ENCODE measurements around the gene RABGAP1.

RABGAP1 gene

GRCh38 chr9:123087359-123087888, 146.6 kb downstream of the RABGAP1 start:
- no peak for DNase-seq

GRCh38 chr9:123089040-123089439, 148.2 kb downstream of the RABGAP1 start:
- no peak for DNase-seq

GRCh38 chr9:123089790-123090189, 149.0 kb downstream of the RABGAP1 start:
- DNase-seq: no peak

DNA sequence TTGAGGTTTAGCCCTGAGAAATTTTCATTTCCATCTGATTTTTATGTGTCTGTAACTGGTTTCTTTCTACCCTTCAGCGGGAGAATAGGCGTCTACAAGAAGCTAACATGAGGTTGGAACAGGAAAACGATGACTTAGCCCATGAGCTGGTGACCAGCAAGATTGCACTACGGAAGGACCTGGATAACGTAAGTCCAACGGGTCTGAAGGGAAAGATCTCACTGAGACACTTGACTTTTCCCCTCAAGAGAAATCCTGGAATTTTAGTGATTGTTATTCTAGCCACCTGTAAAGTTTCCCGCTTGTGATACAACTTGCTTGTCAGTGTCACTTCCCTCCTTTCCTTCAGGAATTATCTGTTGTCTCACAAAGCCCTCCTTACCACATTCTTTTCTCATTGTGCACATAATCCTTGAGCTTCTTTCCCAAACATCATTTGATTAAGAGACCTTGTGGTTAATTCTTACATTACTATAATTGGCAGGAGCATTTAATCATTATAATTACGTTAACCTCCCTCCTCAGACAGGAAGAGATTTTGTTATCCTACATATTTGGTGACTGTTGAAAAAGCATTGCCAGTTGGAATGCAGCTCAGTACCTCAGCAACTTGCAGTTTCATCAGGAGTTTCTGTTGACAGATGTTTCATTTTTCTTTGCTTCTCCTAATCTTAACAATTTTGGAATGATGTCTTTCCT, 149.5 kb downstream of the RABGAP1 start:
- DNase-seq: no peak

- DNase-seq: no peak
These were observed 150.1 kb downstream of the RABGAP1 start for GRCh38 chr9:123090956-123091355.

GRCh38 chr9:123091459-123091858, 150.6 kb downstream of the RABGAP1 start:
- no peak for DNase-seq

DNA sequence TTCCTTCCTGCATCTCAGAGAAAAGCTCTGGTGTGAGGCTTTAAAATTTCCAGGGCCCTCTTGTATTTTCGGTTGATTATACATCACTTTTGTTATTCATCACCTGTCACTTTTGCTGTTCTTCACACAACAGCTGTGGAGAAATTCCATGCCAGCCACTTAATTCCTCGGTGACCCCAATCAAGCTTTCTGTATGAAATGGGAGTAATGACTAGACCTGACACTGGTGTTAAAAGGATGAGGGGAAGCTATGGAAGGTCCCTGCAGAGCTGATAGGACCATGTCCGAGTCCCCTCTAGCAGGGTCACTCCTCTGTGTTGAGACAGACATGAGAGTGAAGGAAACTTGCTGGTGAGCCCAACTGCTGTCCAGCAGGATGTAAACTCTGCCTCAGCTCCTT, 152.3 kb downstream of the RABGAP1 start:
- no peak for DNase-seq

- DNase-seq: no peak
These were observed 156.2 kb downstream of the RABGAP1 start for GRCh38 chr9:123096987-123097386.

GRCh38 chr9:123097430-123098095, 156.7 kb downstream of the RABGAP1 start:
- no peak for DNase-seq

DNA sequence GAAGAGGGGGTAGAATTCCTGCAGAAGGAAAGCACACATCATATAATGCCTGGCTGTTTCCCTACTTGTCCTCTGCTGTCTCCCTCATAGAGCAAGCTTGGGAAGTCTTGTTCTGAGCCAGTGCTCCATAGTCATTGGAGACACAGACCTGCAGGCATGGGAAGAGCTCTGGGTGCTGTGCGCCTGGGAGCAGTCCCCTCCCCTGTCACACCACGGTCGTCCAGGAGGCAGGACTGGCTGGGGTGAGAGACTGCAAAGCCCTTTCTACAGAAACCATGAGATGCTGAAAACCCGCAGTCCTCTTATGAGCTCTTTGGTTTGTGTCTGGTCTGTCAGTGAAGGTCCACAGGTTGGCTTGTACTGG, 157.3 kb downstream of the RABGAP1 start:
- DNase-seq: no peak

- no peak for DNase-seq
These were observed 158.2 kb downstream of the RABGAP1 start for GRCh38 chr9:123099042-123099441.

- DNase-seq: no peak
These were observed 158.7 kb downstream of the RABGAP1 start for GRCh38 chr9:123099548-123099947.

- DNase-seq: no peak
These were observed 161.7 kb downstream of the RABGAP1 start for GRCh38 chr9:123102375-123103113.

- no peak for DNase-seq
These were observed 164.0 kb downstream of the RABGAP1 start for GRCh38 chr9:123104807-123105206.

- DNase-seq: no peak
These were observed 164.7 kb downstream of the RABGAP1 start for GRCh38 chr9:123105490-123105889.

DNA sequence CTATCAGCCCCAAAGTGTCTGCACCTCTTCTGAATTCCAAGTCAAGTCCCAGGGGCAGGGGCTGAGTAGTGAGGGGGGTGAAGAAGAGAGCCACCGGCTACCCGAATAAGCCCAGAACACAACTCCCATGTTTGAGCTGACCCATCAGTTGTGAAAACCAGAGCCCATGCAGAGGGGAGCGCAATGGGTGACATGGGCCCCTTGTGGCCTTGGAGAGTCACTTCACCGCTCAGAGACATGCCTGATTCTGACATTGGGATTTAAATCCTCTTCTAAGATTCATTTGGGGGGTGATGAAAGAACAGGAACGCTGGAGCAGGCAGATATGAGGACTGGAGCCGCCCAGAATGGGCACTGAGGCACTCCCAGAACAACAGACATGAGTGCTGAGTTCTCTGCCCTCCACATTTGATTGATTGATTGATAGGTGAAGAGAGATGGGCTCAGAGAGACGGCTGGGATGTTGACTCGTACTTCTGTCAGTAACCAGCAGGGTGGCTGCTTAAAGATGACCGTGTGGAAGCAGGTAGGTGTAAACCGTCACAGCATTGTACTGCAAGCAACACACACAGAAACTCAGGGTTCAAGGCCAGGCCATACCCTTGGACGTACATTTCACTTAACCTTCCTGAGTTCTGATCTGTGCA, 166.9 kb downstream of the RABGAP1 start:
- no peak for DNase-seq

- no peak for DNase-seq
These were observed 168.2 kb downstream of the RABGAP1 start for GRCh38 chr9:123108976-123109375.

GRCh38 chr9:123109540-123110279, 168.9 kb downstream of the RABGAP1 start:
- DNase-seq: no peak

DNA sequence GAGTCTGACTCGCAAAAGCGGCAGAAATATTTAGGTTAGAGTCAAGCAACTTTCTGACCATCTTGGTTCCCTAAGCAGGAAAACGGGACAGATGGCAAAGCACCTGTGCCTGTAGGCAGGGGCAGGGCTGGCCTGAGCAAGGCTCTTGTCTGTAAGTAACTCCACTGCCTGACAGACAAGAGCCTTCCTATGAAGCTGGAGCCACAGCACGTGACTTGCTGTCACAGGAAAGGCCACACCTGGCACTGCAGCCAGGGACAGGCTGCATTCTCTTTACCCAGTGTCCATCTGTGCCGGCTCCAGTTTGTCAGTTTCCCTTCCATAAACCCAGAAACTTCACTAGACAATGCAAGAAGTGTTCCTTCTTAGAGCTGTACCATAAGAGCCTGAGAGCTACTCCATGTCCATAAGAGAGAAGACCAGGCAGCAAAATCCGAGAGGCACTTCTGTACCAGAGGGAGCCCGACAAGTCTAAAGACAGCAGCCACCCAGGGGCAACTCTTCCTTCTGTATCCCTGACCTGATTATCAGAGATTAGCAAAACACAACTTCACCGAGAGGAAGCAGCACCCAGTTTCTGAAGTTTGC, 170.7 kb downstream of the RABGAP1 start:
- DNase-seq: no peak

DNA sequence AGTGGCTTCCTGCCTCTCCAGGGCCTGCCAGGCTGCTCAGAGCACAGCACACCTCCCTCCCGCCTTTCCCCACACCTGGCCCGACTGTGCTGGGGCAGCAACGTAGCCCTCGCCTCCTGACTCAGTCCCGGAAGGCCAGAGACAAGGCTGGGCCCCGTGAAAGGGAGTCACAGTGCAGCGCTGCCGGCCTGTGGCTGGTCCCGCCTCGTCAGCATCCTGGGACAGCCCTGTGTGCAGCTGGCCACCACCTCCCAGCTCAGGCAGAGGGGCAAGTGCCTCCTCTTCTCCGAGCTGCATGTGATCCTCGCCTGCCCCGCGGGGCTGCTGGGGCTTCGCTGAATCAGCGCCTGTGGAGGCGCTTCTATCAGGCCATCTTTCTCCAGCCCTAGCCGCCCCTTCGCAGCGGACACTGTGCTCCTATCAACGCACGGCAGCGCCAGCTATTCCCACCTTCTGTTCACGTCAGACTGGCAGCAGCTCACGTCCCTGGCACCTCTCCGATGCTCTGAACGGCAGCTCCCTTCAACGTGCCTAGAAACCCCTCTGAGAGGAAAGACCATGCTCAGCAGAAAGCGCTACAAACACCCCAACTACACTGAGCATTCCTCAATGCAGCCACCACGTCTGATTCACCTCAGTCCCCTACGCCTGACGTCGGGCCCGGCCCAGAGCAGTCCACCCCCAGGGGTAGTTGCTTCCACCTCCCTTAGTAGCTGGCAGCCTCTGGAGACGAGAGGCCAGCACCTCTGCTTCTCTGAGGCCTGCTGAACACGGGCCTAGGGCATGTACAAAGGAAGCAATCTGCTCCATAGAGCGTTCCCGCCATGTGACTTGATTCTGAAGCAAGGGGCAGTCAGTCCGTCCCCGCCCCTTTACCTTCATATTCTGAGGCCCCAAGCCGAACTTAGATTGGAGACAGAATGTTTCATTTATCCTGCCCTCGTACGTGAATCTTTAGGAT, 171.5 kb downstream of the RABGAP1 start:
- DNase-seq: no peak

DNA sequence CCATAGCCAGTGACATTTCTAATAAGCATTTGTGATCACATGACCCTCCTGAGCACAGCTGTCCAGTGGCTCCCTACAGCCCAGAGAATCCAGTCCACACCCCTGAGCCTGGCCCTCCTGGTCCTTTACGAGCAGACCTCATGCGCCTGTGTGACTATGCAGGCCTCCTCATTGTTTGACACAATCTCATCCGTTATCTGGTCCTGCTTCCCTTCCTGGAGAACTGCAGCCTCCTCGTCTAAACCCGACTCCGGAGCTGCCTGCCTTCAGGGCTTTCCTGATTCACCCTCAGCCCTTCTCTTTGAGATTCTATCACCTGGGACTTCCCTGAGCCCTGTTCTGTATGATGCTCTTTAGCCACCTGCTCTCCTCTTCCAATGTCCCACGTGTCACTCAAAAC, 172.4 kb downstream of the RABGAP1 start:
- DNase-seq: no peak

Data from stimulated activated CD4-positive, alpha-beta T cell treated with anti-CD3 and anti-CD28 coated beads, Interleukin-4, amount 100 ng/mL, for 1 hour (primary cell).